Activated CD8-positive, alpha-beta memory T cell treated with anti-CD3 and anti-CD28 coated beads for 1 hour (primary cell): ENCODE data around the gene RAVER1.
"Not testable (repeated sequence)": the region's sequence is repeated elsewhere in the genome, so short reads cannot be mapped to it uniquely, and the experiment has no call there.

Experiments
- DNase-seq, 2 donors: peaks; one replicate each; pipeline ENCODE4 v3.0.0-alpha.2; 2020; ENCODE audit warnings: low read depth in 1 of 2; ENCODE audit errors: extremely low read depth in 1 of 2

The RAVER1 gene

GRCh38 chr19:10291554-10292205 is 41.6 kb downstream of the RAVER1 start:
- DNase-seq: no peak

GRCh38 chr19:10290876-10291553 is 42.3 kb downstream of the RAVER1 start:
- DNase-seq: no peak

- DNase-seq: no peak
Observed at GRCh38 chr19:10290357-10290875, 42.9 kb downstream of the RAVER1 start.

- DNase-seq: no peak
Observed at GRCh38 chr19:10289836-10290356, 43.4 kb downstream of the RAVER1 start, which contains the start of gene ICAM5. Gene ICAM5, plus strand, starts transcription at chr19:10289952. Its CDS starts 92 bp downstream, at chr19:10290044.

- no peak for DNase-seq
Observed at GRCh38 chr19:10289167-10289835, 44.0 kb downstream of the RAVER1 start.

- no peak for DNase-seq
Observed at GRCh38 chr19:10288662-10289166, 44.6 kb downstream of the RAVER1 start.

GRCh38 chr19:10286803-10287737 is 46.3 kb downstream of the RAVER1 start, which contains the start of gene ICAM4:
Gene ICAM4, plus strand, starts transcription at chr19:10286955. Its CDS starts 58 bp downstream, at chr19:10287013.
- no peak for DNase-seq

- DNase-seq: no peak
Observed at GRCh38 chr19:10285393-10285792, 47.9 kb downstream of the RAVER1 start.

- DNase-seq: no peak
Observed at GRCh38 chr19:10284960-10285278, 48.4 kb downstream of the RAVER1 start.

GRCh38 chr19:10284065-10284959 is 49.0 kb downstream of the RAVER1 start:
- DNase-seq: no peak

GRCh38 chr19:10283301-10284064 is 49.8 kb downstream of the RAVER1 start:
- no peak for DNase-seq

GRCh38 chr19:10282043-10282442 is 51.3 kb downstream of the RAVER1 start:
- DNase-seq: not testable (repeated sequence)

GRCh38 chr19:10279737-10280442 is 53.4 kb downstream of the RAVER1 start:
- DNase-seq: no peak

- DNase-seq: no peak
Observed at GRCh38 chr19:10278935-10279334, 54.4 kb downstream of the RAVER1 start.

- DNase-seq: no peak
Observed at GRCh38 chr19:10277795-10278589, 55.3 kb downstream of the RAVER1 start.

GRCh38 chr19:10274589-10274988 is 58.7 kb downstream of the RAVER1 start:
- DNase-seq: no peak

- no peak for DNase-seq
Observed at GRCh38 chr19:10271543-10272086, 61.7 kb downstream of the RAVER1 start.
